H9 (cell line): ENCODE measurements around the gene CES5A. TPM values are rescaled to one million over a fixed set of nuclear protein-coding genes. Genes with fewer than 3 reads are reported as not detected.
"Not testable (repeated sequence)": the region's sequence is repeated elsewhere in the genome, so short reads cannot be mapped to it uniquely, and the experiment has no call there.

ENCODE experiments used
- DNase-seq: peaks from one replicate; pipeline ENCODE4 v3.0.0-alpha.2; 2017
- H2AFZ ChIP-seq: one replicate; pipeline ENCODE4 v1.6.1; 2013; ENCODE audit warnings: mild to moderate bottlenecking, low read length, control low read depth, moderate library complexity
- H2AK5ac ChIP-seq: 2 replicates; pipeline ENCODE4 v1.6.1; 2013; ENCODE audit warnings: low read length, control low read depth, mixed read lengths; ENCODE audit not compliant: insufficient read length
- H2BK120ac ChIP-seq: one replicate; pipeline ENCODE4 v1.6.1; 2013; ENCODE audit warnings: low read depth, mild to moderate bottlenecking, low read length, control low read depth, inconsistent platforms; ENCODE audit not compliant: poor library complexity, severe bottlenecking
- H2BK12ac ChIP-seq: 2 replicates; pipeline ENCODE4 v1.6.1; 2013; ENCODE audit warnings: low read length, control low read depth, mixed read lengths, low read depth; ENCODE audit not compliant: insufficient read length
- H2BK15ac ChIP-seq: 2 replicates; pipeline ENCODE4 v1.6.1; 2013; ENCODE audit warnings: low read depth, low read length, control low read depth
- H2BK20ac ChIP-seq: one replicate; pipeline ENCODE4 v1.6.1; 2013; ENCODE audit warnings: low read depth, mild to moderate bottlenecking, low read length, control low read depth, inconsistent platforms; ENCODE audit not compliant: poor library complexity, severe bottlenecking
- H2BK5ac ChIP-seq: 2 replicates; pipeline ENCODE4 v1.6.1; 2013; ENCODE audit warnings: low read length, control low read depth, mixed read lengths; ENCODE audit not compliant: insufficient read length
- H3K14ac ChIP-seq: 2 replicates; pipeline ENCODE4 v1.6.1; 2013; ENCODE audit warnings: low read length, control low read depth; ENCODE audit not compliant: insufficient read depth
- H3K18ac ChIP-seq: 2 replicates; pipeline ENCODE4 v1.6.1; 2013; ENCODE audit warnings: low read depth, mild to moderate bottlenecking, mixed read lengths, low read length, control low read depth; ENCODE audit not compliant: insufficient read length
- H3K23ac ChIP-seq: 2 replicates; pipeline ENCODE4 v1.6.1; 2013; ENCODE audit warnings: low read length, control low read depth, mixed read lengths, low read depth; ENCODE audit not compliant: insufficient read length
- H3K23me2 ChIP-seq: 2 replicates; pipeline ENCODE4 v1.6.1; 2013; ENCODE audit warnings: low read depth, mild to moderate bottlenecking, mixed read lengths, low read length, control low read depth; ENCODE audit not compliant: insufficient read length, poor library complexity, severe bottlenecking
- H3K27ac ChIP-seq: 2 replicates; pipeline ENCODE4 v1.5.1; 2013; ENCODE audit warnings: low read length, control low read depth, mixed read lengths, low read depth; ENCODE audit not compliant: insufficient read length
- H3K27me3 ChIP-seq: 2 replicates; pipeline ENCODE4 v1.6.1; 2013; ENCODE audit warnings: low read length, control low read depth, inconsistent platforms; ENCODE audit not compliant: insufficient read depth
- H3K4ac ChIP-seq: 2 replicates; pipeline ENCODE4 v1.6.1; 2013; ENCODE audit warnings: low read depth, mild to moderate bottlenecking, control low read depth, inconsistent platforms, low read length, moderate library complexity
- H3K4me1 ChIP-seq: 2 replicates; pipeline ENCODE4 v1.6.1; 2013; ENCODE audit warnings: low read length, control low read depth, inconsistent platforms; ENCODE audit not compliant: insufficient read depth
- H3K4me2 ChIP-seq: 2 replicates; pipeline ENCODE4 v1.6.1; 2013; ENCODE audit warnings: low read length, control low read depth, mixed read lengths; ENCODE audit not compliant: insufficient read length, insufficient read depth
- H3K56ac ChIP-seq: 2 replicates; pipeline ENCODE4 v1.6.1; 2013; ENCODE audit warnings: low read depth, mild to moderate bottlenecking, mixed read lengths, low read length, control low read depth; ENCODE audit not compliant: insufficient read length
- H3K79me1 ChIP-seq: 2 replicates; pipeline ENCODE4 v1.6.1; 2013; ENCODE audit warnings: low read depth, mild to moderate bottlenecking, moderate library complexity, low read length, control low read depth, inconsistent platforms; ENCODE audit not compliant: insufficient read depth, poor library complexity, severe bottlenecking
- H3K79me2 ChIP-seq: 2 replicates; pipeline ENCODE4 v1.6.1; 2013; ENCODE audit warnings: low read length, control low read depth, inconsistent platforms; ENCODE audit not compliant: insufficient read depth
- H3K9ac ChIP-seq: 2 replicates; pipeline ENCODE4 v1.6.1; 2013; ENCODE audit warnings: low read length, control low read depth, mixed read lengths; ENCODE audit not compliant: insufficient read length; ENCODE audit errors: extremely low read depth
- H3K9me3 ChIP-seq: one replicate; pipeline ENCODE4 v1.6.1; 2013; ENCODE audit warnings: low read depth, low read length, inconsistent platforms; ENCODE audit not compliant: control insufficient read depth
- H3T11ph ChIP-seq: one replicate; pipeline ENCODE4 v1.6.1; 2013; ENCODE audit warnings: mild to moderate bottlenecking, low read length, control low read depth, inconsistent platforms
- H4K20me1 ChIP-seq: one replicate; pipeline ENCODE4 v1.6.1; 2013; ENCODE audit not compliant: control insufficient read depth, insufficient read length, insufficient read depth
- H4K5ac ChIP-seq: 2 replicates; pipeline ENCODE4 v1.6.1; 2013; ENCODE audit warnings: low read depth, mild to moderate bottlenecking, mixed read lengths, low read length, control low read depth; ENCODE audit not compliant: insufficient read length
- H4K8ac ChIP-seq: replicated peaks from 2 replicates; pipeline ENCODE4 v1.6.1; 2013; ENCODE audit warnings: low read length, control low read depth, mixed read lengths, low read depth; ENCODE audit not compliant: insufficient read length
- H4K91ac ChIP-seq: 2 replicates; pipeline ENCODE4 v1.6.1; 2013; ENCODE audit warnings: low read depth, mild to moderate bottlenecking, moderate library complexity, mixed read lengths, low read length, control low read depth; ENCODE audit not compliant: insufficient read length
- H3K27ac Mint-ChIP-seq, 3 experiments: 2 replicates in 2 of 3; 3 replicates in 1 of 3; pipeline ENCODE4 v1.8.0; 2020 to 2021; ENCODE audit warnings: mixed read lengths in 3 of 3, mild to moderate bottlenecking in 1 of 3, moderate library complexity in 1 of 3
- H3K27me3 Mint-ChIP-seq: 2 replicates; pipeline ENCODE4 v1.8.0; 2021; ENCODE audit warnings: low read depth, mild to moderate bottlenecking, moderate library complexity, mixed read lengths
- H3K36me3 Mint-ChIP-seq, 3 experiments: 2 replicates in 2 of 3; 3 replicates in 1 of 3; pipeline ENCODE4 v1.8.0; 2020 to 2021; ENCODE audit warnings: low read depth in 3 of 3, mixed read lengths in 3 of 3; ENCODE audit not compliant: insufficient read depth in 1 of 3
- H3K4me1 Mint-ChIP-seq, 2 experiments: 2 replicates each; pipeline ENCODE4 v1.8.0; 2020; ENCODE audit warnings: mixed read lengths in 2 of 2
- H3K4me3 Mint-ChIP-seq, 2 experiments: 2 replicates in 1 of 2; 3 replicates in 1 of 2; pipeline ENCODE4 v1.8.0; 2020 to 2021; ENCODE audit warnings: mild to moderate bottlenecking in 2 of 2, mixed read lengths in 2 of 2, moderate library complexity in 1 of 2
- H3K9me3 Mint-ChIP-seq, 2 experiments: 2 replicates in 1 of 2; 3 replicates in 1 of 2; pipeline ENCODE4 v1.8.0; 2020; ENCODE audit warnings: mild to moderate bottlenecking in 2 of 2, mixed read lengths in 2 of 2, moderate library complexity in 1 of 2
- CTCF ChIP-seq: fragments of 200-600 bp; sonication (generic); conservative IDR thresholded peaks from 3 replicates; pipeline ENCODE4 v1.8.0; 2021; ENCODE audit warnings: antibody characterized with exemption, mild to moderate bottlenecking
- WGBS: extraction: QIAGEN DNeasy Blood & Tissue Kit; methylation state at CpG from one replicate; pipeline ENCODE4 v1.1.7; 2013; ENCODE audit warnings: missing lambda C conversion rate, low lambda C conversion rate, mixed read lengths; ENCODE audit not compliant: insufficient read length; ENCODE audit errors: extremely low coverage; 5-methylcytosine and 5-hydroxymethylcytosine counted together
- total RNA-seq: library from RNA; stranded (reverse); gene quantifications from 2 replicates; pipeline ENCODE4 v1.2.1, GENCODE V29; 2021

The CES5A gene
- total RNA-seq, 1 experiment from 2014 or later, result not detected

DNA sequence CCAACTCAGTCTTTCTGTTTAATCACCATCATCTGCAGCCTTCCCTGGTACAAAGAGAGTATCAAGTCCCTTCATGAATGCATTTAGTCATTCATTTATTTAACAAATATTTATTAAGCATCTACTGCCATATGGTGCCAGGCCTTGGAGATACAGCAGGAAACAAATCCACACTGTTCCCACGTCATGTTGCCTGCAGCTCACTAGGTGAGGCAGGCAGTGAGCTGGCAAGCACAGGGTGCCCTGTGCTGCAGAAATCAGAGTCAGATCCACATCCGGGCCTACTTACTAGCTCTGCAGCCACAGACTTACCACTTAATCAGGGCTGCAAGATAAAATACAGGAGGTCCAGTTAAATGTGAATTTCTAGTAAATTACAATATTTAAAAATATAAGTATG is 38.5 kb upstream of the CES5A start:
- no peak overlapping the region for H4K5ac ChIP-seq
- WGBS, result no CpG with 5 or more reads among the region's 2 CpGs
- no peaks in the 10 kb centered on the region for H3K27me3 ChIP-seq
- Mint-ChIP-seq H3K9me3 (no peaks in the 10 kb centered on the region), H3K27ac (no peak overlapping the region), H3K36me3 (no peaks in the 10 kb centered on the region; a peak in 1 of 7 replicates), H3K4me3 (no peak overlapping the region), H3K27me3 (peaks cover 6% of the 10 kb centered on the region; the same call in 1 of the 2 replicates), H3K4me1 (peaks cover 7 to 20% of the 10 kb centered on the region in 2 experiments; a peak in 3 of 4 replicates)
- H2BK15ac ChIP-seq, result no peak overlapping the region
- no peak overlapping the region for H2BK120ac ChIP-seq
- H3K79me1 ChIP-seq, result no peaks in the 10 kb centered on the region
- H2AFZ ChIP-seq, result no peak overlapping the region
- no peak overlapping the region for H2BK5ac ChIP-seq
- no peak overlapping the region for H3K9ac ChIP-seq
- H2AK5ac ChIP-seq, result no peak overlapping the region
- H3K79me2 ChIP-seq, result no peaks in the 10 kb centered on the region
- no peak for DNase-seq
- H3K9me3 ChIP-seq, result no peaks in the 10 kb centered on the region
- H3K23me2 ChIP-seq, result no peaks in the 10 kb centered on the region
- no peak overlapping the region for H3K14ac ChIP-seq
- no peak overlapping the region for H4K8ac ChIP-seq
- no peak for TF ChIP-seq CTCF
- no peak overlapping the region for H2BK12ac ChIP-seq
- H3K4me2 ChIP-seq, result no peak overlapping the region
- H4K20me1 ChIP-seq, result no peaks in the 10 kb centered on the region
- H3K4ac ChIP-seq, result no peak overlapping the region
- H3T11ph ChIP-seq, result no peak overlapping the region
- no peak overlapping the region for H3K27ac ChIP-seq
- no peak overlapping the region for H3K18ac ChIP-seq
- H4K91ac ChIP-seq, result no peak overlapping the region
- H2BK20ac ChIP-seq, result no peak overlapping the region
- no peak overlapping the region for H3K56ac ChIP-seq
- no peaks in the 10 kb centered on the region for H3K4me1 ChIP-seq
- H3K23ac ChIP-seq, result no peak overlapping the region

- not testable (repeated sequence) for H3K27ac Mint-ChIP-seq, H3K56ac ChIP-seq, H3T11ph ChIP-seq, H3K4me3 Mint-ChIP-seq, H4K8ac ChIP-seq, H3K27ac ChIP-seq, H3K27me3 Mint-ChIP-seq, H4K91ac ChIP-seq, H3K79me2 ChIP-seq, H3K14ac ChIP-seq, H3K4ac ChIP-seq, H3K9me3 ChIP-seq, H2AK5ac ChIP-seq, H2BK20ac ChIP-seq, H3K18ac ChIP-seq, H3K9ac ChIP-seq, H2AFZ ChIP-seq, H2BK15ac ChIP-seq, H4K5ac ChIP-seq, H3K23ac ChIP-seq, H4K20me1 ChIP-seq, H3K4me2 ChIP-seq, H2BK12ac ChIP-seq, DNase-seq, H2BK5ac ChIP-seq, H2BK120ac ChIP-seq, H3K23me2 ChIP-seq, H3K4me1 ChIP-seq, H3K79me1 ChIP-seq, H3K9me3 Mint-ChIP-seq, H3K36me3 Mint-ChIP-seq, H3K27me3 ChIP-seq
- no CpG with 5 or more reads among the region's 2 CpGs for WGBS
- H3K4me1 Mint-ChIP-seq, result peaks cover 7 to 20% of the 10 kb centered on the region in 2 experiments; a peak in 3 of 4 replicates
These were observed 37.9 kb upstream of the CES5A start for GRCh38 chr16:55913121-55913520.
